Stimulated activated CD4-positive, alpha-beta T cell treated with anti-CD3 and anti-CD28 coated beads, Interleukin-1b, Interleukin-23, amount 100 ng/mL, for 1 hour (primary cell): ENCODE results near the gene FANCL.
"Not testable (repeated sequence)": the region's sequence is repeated elsewhere in the genome, so short reads cannot be mapped to it uniquely, and the experiment has no call there.

ENCODE experiments used
- DNase-seq, 2 donors: peaks; one replicate each; pipeline ENCODE4 v3.0.0-alpha.2; 2020; ENCODE audit warnings: low read depth in 2 of 2

FANCL gene

DNA sequence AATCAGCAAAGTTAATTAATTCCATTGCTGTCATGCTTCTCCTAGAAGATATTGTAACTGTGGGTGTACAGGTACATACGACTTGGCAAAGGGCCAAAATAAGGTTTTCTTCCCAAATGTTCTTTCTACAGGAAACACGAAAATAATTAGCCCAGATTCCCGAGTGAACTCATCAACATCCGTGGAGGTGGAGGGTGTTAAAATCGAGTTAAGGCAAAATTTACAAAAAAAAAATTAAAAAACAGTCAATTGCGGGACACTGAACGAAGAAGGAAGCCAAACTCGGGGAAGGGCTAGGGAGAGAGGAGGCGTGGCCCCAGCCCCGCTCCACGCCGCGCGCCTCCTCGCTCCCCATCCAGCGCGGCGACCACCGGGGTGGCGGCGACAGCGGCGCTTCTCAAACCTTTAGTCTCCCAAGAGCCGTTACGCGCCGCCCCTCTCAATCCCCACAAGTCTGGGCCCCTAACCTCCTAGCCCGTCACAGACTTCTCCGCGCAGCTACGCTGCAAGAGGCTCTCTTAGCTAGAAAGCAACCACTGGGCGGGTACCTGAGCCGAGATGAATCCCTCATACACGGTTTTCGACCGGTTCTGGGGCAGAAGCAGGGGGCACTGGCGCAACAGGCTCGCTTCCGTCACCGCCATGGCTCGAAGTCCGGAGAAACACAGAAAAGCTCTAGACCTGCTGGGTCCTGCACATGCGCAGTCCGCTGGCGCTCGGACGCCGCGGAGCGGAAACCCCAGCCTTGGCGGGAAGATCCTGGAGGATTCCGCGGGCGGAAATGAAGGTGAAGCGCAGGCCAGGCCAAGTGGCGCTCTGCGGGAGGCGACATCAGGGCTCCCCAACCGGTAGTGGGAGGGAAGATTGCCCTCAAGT is at the start of gene FANCL:
FANCL (minus strand) TSS at position 656 of the 876 bp plus-strand sequence; CDS start at position 644, 12 bp downstream.
- DNase-seq, result peak; percentile 12 to 42

DNA sequence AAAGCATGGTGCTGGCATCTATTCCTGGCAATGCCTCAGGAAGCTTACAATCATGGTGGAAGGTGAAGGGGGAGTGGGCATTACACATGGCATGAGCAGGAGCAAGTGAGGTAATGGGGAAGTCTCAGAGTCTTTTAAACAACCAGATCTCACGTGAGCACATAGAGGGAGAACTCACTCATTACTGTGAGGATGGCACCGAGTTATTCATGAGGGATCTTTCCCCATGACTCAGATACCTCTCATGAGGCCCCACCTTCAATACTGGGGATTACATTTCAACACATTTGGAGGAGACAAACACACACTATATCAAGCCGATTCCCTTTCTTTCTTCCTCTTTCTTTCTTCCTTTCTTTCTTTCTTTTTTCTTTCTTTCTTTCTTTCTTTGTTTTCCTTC is 47.9 kb upstream of the FANCL start:
- no peak for DNase-seq

DNA sequence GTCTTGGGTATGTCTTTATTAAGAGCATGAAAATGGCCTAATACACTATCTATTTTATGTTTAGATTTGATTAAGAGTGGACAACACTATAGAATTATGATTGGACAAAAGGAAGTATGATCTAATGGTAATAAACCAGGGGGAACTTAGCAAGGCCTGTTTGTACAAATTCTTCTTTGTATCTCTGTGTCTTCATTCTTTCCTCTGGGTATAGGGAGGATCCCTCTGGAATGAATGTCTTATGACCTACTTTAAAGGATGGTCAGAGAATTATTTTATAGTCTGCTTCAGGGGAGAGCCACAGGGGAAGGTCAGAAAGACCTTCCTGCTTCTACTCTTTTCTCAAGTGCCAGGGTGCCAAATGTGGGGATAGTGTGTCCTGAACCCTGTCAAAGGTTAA is 42.8 kb upstream of the FANCL start:
- no peak for DNase-seq

DNA sequence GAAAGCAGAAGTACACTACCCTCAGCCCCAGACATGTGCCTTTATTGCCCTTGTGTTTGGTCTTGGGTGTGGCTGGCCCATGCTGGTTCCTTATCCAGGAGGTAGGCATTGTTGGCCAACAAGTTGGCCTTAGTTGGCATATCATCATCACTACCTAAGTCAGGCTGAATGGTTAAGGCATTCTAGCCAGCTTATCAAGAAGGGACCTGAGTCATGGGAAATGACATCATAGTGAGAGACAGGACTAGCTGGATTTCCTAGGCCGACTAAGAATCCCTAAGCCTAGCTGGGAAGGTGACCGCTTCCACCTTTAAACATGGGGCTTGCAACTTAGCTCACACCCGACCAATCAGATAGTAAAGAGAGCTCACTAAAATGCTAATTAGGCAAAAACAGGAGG is 34.0 kb upstream of the FANCL start:
- not testable (repeated sequence) for DNase-seq

DNA sequence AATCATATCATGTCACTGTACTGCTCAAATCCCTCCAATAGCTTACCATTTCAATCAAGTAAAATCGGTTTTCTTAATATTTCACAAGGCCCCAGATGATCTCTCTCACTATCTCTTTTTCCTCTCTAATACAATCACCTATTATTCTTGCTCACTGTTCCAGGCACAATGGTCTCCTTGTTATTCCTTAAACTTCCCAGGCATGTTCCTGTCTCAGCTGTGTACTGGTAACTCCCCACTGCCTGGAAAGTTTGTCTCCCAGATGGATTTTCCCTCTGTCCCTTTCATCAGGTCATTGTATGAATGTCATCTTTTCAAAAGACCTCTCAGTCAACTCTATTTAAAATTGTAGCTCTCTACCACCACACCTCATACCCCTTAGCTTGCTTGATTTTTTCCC is 30.7 kb upstream of the FANCL start:
- DNase-seq, result no peak

DNA sequence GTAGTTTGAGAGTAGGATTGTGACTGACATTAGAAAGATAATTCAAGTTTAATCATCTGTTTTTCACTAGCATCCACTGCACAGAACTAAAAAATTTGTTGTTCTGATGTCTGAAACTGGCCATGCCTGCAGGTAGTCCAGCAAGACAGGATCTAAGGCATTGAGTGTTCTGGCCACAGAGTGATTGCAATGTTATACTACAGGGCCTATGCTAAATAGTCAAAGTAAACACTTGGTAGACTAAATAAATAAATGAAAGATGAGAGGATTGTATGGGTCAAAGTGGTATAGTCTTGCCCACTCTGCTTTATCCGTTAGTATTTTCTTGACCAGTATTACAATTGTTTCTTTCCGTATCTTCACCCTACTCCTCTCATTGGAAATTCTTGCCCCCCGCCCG is 27.6 kb upstream of the FANCL start:
- no peak for DNase-seq

DNA sequence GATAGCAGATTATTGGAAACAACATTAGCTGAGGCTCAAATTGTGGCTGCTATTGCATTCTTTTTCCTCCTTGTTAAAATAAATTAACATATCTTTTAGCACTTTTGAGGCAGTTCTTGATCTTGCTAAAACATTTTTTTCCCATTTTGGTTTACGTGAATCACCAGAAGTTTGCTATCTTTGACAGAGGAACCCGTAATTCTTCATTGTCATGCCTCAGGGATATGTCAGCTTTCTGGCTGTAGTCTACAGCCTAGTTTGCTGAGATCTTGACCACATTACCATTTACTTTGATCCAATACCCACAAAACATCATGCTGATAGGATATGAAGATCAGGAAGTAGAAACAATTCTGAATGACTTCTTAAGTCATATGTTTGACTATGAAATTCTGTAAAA is 25.1 kb upstream of the FANCL start:
- DNase-seq, result no peak

DNA sequence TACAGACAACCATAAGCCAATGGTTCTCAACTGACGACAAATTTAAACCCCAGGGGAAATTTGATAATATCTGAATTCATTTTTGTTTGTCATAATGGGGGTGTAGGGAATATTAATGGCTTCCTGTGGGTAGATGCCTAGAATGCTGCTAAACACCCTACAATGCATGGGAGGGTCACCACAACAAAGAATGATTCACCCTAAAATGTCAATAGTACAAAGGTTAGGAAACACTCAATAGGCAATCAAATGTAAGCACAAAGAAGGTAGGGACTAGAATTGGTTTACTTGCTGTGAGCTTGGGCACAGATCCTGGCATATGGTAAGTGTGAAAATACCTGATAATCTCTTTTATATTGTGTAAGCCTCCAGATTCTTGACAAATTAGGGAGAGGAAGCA is 20.1 kb upstream of the FANCL start:
- DNase-seq, result no peak

DNA sequence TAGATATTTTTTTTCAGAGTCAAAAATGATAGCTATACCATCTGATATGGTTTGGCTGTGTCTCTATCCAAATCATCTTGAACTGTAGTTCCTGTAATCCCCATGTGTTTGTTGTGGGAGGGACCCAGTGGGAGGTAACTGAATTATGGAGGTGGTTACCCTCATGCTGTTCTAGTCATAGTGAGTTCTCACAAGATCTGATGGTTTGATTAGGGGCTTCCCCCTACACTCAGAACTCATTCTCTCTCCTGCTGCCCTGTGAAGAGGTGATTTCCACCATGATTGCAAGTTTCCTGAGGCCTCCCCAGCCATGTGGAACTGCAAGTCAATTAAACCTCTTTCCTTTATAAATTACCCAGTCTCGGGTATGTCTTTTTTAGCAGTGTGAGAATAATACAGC is 17.3 kb upstream of the FANCL start:
- not testable (repeated sequence) for DNase-seq

DNA sequence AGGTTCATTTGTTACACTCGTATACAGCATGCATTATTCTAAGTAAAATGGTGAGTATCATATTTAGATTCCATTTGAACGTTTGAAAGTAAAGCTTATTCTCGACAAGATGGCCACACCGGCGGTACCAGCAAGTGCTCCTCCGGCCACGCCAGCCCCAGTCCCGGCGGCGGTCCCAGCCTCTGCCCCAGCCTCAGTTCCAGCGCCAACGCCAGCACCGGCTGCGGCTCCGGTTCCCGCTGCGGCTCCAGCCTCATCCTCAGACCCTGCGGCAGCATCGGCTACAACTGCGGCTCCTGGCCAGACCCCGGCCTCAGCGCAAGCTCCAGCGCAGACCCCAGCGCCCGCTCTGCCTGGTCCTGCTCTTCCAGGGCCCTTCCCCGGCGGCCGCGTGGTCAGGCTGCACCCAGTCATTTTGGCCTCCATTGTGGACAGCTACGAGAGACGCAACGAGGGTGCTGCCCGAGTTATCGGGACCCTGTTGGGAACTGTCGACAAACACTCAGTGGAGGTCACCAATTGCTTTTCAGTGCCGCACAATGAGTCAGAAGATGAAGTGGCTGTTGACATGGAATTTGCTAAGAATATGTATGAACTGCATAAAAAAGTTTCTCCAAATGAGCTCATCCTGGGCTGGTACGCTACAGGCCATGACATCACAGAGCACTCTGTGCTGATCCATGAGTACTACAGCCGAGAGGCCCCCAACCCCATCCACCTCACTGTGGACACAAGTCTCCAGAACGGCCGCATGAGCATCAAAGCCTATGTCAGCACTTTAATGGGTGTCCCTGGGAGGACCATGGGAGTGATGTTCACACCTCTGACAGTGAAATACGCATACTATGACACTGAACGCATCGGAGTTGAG is 10.4 kb upstream of the FANCL start:
- not testable (repeated sequence) for DNase-seq

DNA sequence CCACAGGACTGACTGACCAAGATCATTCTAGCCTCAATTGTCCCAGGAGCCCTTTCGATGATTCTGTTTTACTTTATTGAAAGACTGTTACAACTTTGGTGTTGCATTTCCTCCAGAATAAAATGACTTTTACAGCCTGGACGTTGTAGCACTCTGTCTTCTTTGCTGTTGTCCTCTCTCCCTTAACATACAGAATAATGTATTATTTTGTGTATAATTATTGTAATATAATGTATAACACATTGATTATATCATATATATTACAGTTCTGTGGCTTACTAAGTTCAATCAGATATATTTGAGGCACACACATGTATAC is 380 bp upstream of the FANCL start:
- no peak for DNase-seq

DNA sequence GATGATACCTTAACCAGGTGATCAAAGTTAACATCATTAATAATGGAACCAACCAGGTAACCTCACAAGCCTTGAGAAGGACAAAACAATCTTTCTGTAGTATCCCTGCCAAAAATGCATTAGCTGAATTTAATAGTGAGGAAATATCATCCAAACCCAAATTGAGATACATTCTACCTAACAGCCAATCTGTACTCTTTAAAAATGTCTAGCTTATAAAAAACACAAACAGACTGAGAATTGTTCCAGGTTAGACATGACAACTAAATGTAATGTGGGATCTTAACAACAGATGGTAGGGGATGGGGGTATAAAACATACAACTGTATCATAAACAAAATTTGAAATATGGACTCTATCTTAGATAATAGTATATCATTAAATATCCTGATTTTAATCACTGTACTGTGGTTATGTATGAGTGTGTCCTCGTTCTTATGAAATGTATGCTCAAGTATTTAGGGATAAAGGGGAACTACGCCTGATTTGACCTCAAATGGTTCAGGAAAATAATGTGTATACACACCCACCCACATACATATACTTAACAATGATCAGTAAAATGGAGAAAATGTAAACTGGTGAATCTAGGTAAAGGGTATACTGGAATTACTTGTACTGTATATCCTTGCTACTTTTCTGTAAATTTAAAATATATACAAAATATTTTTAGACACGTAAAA is 1.7 kb downstream of the FANCL start:
- no peak for DNase-seq

DNA sequence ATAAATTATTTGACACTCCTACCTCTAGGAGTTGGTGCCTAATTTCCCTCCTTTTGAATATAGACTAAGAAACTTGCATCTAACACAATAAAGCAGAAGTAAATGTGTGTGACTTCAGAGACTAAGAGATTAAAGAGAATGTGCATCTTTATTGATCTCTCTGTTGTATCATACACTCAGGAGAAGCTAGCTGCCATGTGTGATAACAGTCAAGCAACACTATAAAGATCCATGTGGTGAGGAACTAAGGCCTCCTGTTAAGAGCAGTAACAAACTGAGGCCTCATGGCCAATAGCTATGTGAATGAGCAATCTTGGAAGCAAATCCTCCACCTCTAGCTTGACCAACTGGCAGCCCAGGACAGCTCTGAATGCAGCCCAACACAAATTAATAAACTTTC is 3.4 kb downstream of the FANCL start:
- DNase-seq, result no peak

DNA sequence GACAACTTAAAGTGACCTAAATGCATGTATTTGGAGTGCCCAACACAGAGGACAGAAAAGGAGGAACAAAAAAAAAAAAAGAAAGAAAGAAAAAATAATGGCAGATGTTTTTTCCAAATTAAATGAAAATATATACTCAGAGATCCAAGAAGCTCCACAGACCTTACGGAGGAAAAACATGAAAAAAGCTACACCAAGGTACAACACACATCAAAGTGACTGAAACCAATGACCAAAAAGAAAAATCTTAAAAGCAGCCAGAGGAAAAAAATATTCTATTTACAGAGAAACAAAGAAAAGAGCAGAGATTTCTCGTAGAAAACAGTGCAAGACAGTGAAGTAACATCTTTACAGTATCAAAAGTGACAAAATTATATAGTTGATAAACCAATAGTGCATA is 5.1 kb downstream of the FANCL start:
- DNase-seq, result no peak

DNA sequence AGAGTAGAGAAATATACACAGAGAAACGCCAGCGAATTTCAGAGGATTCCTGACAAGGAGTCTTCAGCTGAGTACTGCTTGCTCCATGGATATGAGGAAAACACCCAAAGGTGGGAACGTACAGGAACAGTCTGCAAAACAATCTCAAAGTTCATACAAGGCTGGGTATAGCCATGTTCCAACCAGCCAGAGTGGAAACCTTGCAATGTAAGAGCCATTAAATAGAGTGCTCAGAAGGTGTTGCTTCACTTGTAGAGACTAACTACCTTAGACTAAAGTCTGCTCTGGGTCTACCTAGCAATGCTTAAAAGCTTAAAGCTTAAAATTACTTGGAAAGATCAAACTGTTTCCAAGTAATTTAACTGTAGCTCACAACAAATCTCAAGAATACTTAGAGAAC is 6.0 kb downstream of the FANCL start:
- no peak for DNase-seq

DNA sequence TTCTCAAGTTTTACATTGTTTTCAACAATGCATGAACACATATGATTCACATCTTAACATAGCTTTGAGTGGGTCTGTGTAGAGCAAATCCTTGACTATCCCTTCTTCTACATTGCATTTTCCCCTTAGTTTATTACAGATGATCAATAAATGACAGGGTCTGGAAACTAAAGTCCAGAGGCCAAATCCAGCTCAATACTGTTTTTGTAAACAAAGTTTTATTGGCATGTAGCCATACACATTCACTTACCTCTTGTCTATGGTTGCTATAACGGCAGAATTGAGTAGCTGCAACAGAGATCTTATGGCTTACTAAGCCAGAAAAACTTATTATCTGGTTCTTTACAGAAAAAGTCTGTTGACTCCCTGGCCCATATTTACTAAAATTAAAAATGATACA is 12.8 kb downstream of the FANCL start:
- DNase-seq, result no peak

DNA sequence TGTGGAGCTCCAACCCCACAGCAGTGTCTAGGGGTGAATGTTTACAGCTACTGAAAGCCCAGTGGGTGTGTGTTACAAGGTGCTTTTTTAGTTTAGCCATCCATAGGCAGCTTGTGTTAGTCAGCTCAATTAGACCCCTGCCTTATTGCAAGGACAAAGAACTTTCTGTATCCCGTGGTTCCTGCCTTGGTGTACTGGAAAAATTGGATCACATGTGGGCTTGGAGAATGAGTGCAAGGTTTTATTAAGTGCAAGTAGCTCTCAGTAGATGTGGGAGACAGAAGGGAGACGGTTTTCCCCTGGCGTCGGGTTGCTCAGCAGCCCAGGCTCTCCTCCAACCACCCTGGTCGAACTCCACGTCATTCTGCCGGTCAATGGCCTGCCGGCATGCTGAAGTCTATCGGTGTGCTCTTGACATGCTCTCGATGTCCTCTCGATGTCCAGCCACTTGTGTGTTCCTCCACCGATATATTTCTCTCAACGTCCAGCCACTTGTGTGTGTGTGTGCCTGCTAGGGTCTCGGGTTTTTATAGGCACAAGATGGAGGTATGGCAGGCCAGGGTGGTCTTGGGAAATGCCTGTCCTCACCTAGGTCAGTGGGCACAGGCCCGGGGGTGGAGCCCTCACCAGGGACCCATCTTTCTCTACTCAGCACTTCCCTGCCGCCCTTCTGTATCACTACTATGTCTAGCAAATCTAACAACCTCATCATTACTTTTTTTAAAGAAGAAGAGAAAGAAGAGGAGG is 13.8 kb downstream of the FANCL start:
- DNase-seq, result no peak

DNA sequence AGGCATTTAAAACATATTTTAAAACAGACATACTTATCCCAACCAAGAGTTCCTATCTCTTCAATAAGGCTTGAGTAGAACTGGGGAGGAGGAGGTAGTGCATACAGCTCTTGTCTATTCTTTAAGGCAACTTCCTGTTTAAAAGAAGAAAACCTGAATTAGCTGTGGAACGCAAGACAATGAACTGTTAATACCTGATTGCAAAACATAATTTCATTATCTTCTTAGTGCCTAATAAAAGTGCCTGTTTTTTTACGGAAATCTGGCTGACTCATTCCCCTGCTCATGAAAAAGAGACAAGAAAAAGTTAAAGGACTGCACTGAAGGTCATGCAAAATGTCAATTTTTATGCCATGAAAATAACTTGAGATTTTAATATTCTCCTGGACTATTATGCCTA is 19.2 kb downstream of the FANCL start:
- no peak for DNase-seq

DNA sequence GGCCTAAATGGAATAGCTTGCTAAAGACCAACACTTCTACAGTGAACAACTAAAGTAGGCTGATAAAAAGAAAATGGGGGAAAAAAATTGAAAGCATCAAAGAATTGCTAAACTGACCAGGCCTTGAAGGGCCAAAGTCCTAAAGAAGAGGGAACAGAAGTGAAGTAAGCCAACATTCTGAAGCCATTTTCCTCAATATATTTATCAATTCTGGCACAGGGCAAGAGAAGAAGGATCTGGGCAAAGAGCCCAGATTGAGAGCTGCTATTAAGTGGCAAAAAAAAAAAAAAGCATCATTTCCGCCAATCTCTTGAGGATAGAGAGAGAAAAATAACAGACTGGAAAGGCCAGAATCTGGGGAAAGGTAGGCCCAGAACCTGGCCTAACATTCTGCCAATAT is 25.7 kb downstream of the FANCL start:
- DNase-seq, result no peak

DNA sequence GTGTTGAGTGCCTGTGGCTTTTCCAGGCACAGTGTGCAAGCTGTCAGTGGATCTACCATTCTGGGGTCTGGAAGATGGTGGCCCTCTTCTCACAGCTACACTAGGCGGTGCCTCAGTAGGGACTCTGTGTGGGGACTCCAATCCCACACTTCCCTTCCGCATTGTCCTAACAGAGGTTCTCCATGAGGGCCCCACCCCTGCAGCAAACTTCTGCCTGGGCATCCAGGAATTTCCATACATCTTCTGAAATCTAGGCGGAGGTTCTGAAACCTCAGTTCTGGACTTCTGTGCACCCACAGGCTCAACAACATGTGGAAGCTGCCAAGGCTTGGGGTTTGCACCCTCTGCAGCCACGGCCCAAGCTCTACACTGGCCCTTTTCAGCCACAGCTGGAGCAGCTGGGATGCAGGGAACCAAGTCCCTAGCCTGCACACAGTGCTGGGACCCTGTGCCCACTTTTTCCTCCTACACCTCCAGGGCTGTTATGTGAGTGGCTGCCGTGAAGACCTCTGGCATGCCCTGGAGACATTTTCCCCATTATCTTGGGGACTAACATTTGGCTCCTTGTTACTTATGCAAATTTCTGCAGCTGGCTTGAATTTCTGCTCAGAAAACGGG is 30.1 kb downstream of the FANCL start:
- not testable (repeated sequence) for DNase-seq

DNA sequence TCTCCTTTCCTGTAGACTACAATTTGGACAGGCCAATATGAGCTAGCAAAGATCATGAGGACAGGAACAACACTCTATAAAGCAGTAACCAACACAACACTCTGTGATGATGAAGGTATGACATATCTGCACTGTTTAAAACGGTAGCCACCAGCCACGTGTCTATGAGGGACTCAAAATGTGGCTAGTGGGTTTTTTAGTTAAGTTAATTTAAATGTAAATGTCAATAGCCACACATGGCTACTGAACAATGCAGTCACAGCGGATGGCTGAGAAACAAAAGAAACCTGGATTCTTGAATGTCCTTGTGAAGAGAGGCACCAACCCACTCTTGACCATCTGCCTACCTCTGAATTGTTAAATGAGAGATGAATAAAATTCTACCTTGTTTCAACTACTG is 33.9 kb downstream of the FANCL start:
- no peak for DNase-seq
